ENCODE results near the gene B3GAT3. TPM values are rescaled to one million over a fixed set of nuclear protein-coding genes. Genes with fewer than 3 reads are reported as not detected.
"Not testable (repeated sequence)": the region's sequence is repeated elsewhere in the genome, so short reads cannot be mapped to it uniquely, and the experiment has no call there.

B3GAT3 gene
- total RNA-seq (2014; rRNA removed; shearing (Covaris generic); ENCODE audit: low replicate concordance), result 24.6 and 32.9 TPM in 2 replicates

GRCh38 chr11:62621567-62622470, at the start of gene B3GAT3:
Gene B3GAT3, minus strand, starts transcription at chr11:62621986. Its CDS starts 39 bp downstream, at chr11:62621947.
- H3K4me3 ChIP-seq, result peak within 1 kb of the TSS; percentile 73
- DNase-seq, result peak; percentile 99
- H3K27me3 ChIP-seq, result no peaks in the 10 kb centered on the region
- H3K36me3 ChIP-seq, result peaks cover 38% of the 10 kb centered on the region
- H3K9me3 ChIP-seq, result no peaks in the 10 kb centered on the region

GRCh38 chr11:62671236-62671607, 49.4 kb upstream of the B3GAT3 start:
- DNase-seq, result no peak
- peak overlapping the region; percentile 97 for H3K4me3 ChIP-seq
- H3K9me3 ChIP-seq, result no peaks in the 10 kb centered on the region
- no peaks in the 10 kb centered on the region for H3K27me3 ChIP-seq
- peaks cover 56% of the 10 kb centered on the region for H3K36me3 ChIP-seq

- DNase-seq, result peak; percentile 33
- Histone ChIP-seq H3K4me3 (no peak overlapping the region), H3K9me3 (no peaks in the 10 kb centered on the region), H3K27me3 (no peaks in the 10 kb centered on the region), H3K36me3 (peaks cover 55% of the 10 kb centered on the region)
These were observed 47.8 kb upstream of the B3GAT3 start for GRCh38 chr11:62669420-62670161.

GRCh38 chr11:62667460-62667859, 45.7 kb upstream of the B3GAT3 start:
- Histone ChIP-seq H3K27me3 (no peaks in the 10 kb centered on the region), H3K4me3 (peak overlapping the region; percentile 92), H3K36me3 (peaks cover 46% of the 10 kb centered on the region), H3K9me3 (no peaks in the 10 kb centered on the region)
- DNase-seq, result no peak

- Histone ChIP-seq H3K27me3 (no peaks in the 10 kb centered on the region), H3K9me3 (no peaks in the 10 kb centered on the region), H3K4me3 (peak overlapping the region; percentile 92), H3K36me3 (peaks cover 47% of the 10 kb centered on the region)
- DNase-seq, result no peak
These were observed 44.6 kb upstream of the B3GAT3 start for GRCh38 chr11:62666259-62666926.

- DNase-seq, result peak; percentile 57
- H3K9me3 ChIP-seq, result no peaks in the 10 kb centered on the region
- H3K36me3 ChIP-seq, result peaks cover 51% of the 10 kb centered on the region
These were observed 43.9 kb upstream of the B3GAT3 start for GRCh38 chr11:62665599-62666258.

GRCh38 chr11:62665075-62665598, 43.4 kb upstream of the B3GAT3 start, which contains the start of the genes C11orf98 and CSKMT:
Gene C11orf98, minus strand, starts transcription at chr11:62665210. Its CDS starts 41 bp downstream, at chr11:62665169.
Gene CSKMT, plus strand, starts transcription at chr11:62665312. Its CDS starts 568 bp downstream, at chr11:62665880.
- H3K36me3 ChIP-seq, result peaks cover 53% of the 10 kb centered on the region
- peak within 1 kb of the TSS; percentile 92 for H3K4me3 ChIP-seq
- no peaks in the 10 kb centered on the region for H3K9me3 ChIP-seq
- H3K27me3 ChIP-seq, result no peaks in the 10 kb centered on the region
- DNase-seq, result peak; percentile 91

More at GRCh38 chr11:62665599-62666258, 43.9 kb upstream of the B3GAT3 start:
- H3K4me3 ChIP-seq, result peak overlapping the region; percentile 92
- no peaks in the 10 kb centered on the region for H3K27me3 ChIP-seq

- Histone ChIP-seq H3K4me3 (peak overlapping the region; percentile 92), H3K27me3 (no peaks in the 10 kb centered on the region), H3K9me3 (no peaks in the 10 kb centered on the region), H3K36me3 (peaks cover 53% of the 10 kb centered on the region)
- DNase-seq, result peak; percentile 42
These were observed 42.8 kb upstream of the B3GAT3 start for GRCh38 chr11:62664405-62665074.

GRCh38 chr11:62656796-62657429, 35.1 kb upstream of the B3GAT3 start:
- H3K36me3 ChIP-seq, result peaks cover 12% of the 10 kb centered on the region
- no peaks in the 10 kb centered on the region for H3K27me3 ChIP-seq
- no peaks in the 10 kb centered on the region for H3K9me3 ChIP-seq
- no peak overlapping the region for H3K4me3 ChIP-seq
- no peak for DNase-seq

- Histone ChIP-seq H3K4me3 (no peak overlapping the region), H3K27me3 (no peaks in the 10 kb centered on the region), H3K36me3 (peaks cover 11% of the 10 kb centered on the region), H3K9me3 (no peaks in the 10 kb centered on the region)
- peak; percentile 24 for DNase-seq
These were observed 32.5 kb upstream of the B3GAT3 start for GRCh38 chr11:62654297-62654696.

- H3K36me3 ChIP-seq, result peaks cover 25% of the 10 kb centered on the region
- H3K9me3 ChIP-seq, result no peaks in the 10 kb centered on the region
- H3K4me3 ChIP-seq, result peak overlapping the region; percentile 89
- no peak for DNase-seq
- H3K27me3 ChIP-seq, result no peaks in the 10 kb centered on the region
These were observed 30.6 kb upstream of the B3GAT3 start for GRCh38 chr11:62652161-62653006.

- H3K36me3 ChIP-seq, result peaks cover 37% of the 10 kb centered on the region
- H3K27me3 ChIP-seq, H3K4me3 ChIP-seq, DNase-seq, H3K9me3 ChIP-seq: not testable (repeated sequence)
These were observed 28.5 kb upstream of the B3GAT3 start for GRCh38 chr11:62650283-62650682.

- H3K27me3 ChIP-seq, result no peaks in the 10 kb centered on the region
- peaks cover 43% of the 10 kb centered on the region for H3K36me3 ChIP-seq
- H3K9me3 ChIP-seq, result no peaks in the 10 kb centered on the region
- no peak for DNase-seq
- no peak overlapping the region for H3K4me3 ChIP-seq
These were observed 27.7 kb upstream of the B3GAT3 start for GRCh38 chr11:62649486-62649885.

GRCh38 chr11:62648967-62649364, 27.2 kb upstream of the B3GAT3 start:
- peaks cover 49% of the 10 kb centered on the region for H3K36me3 ChIP-seq

More at GRCh38 chr11:62648967-62649364, 27.2 kb upstream of the B3GAT3 start:
- H3K9me3 ChIP-seq, result no peaks in the 10 kb centered on the region
- no peak overlapping the region for H3K4me3 ChIP-seq
- H3K27me3 ChIP-seq, result no peaks in the 10 kb centered on the region
- no peak for DNase-seq
